GM12873 (cell line): ENCODE results near the gene USP44.

Experiments
- TF ChIP-seq, protein P1 (sequence below): IDR thresholded peaks from 2 replicates; pipeline ENCODE4 v1.5.1; 2012; ENCODE audit warnings: low read depth, mild to moderate bottlenecking, moderate library complexity, low read length, control low read depth; ENCODE audit not compliant: insufficient read depth; ENCODE audit errors: missing control alignments

Gene USP44

DNA sequence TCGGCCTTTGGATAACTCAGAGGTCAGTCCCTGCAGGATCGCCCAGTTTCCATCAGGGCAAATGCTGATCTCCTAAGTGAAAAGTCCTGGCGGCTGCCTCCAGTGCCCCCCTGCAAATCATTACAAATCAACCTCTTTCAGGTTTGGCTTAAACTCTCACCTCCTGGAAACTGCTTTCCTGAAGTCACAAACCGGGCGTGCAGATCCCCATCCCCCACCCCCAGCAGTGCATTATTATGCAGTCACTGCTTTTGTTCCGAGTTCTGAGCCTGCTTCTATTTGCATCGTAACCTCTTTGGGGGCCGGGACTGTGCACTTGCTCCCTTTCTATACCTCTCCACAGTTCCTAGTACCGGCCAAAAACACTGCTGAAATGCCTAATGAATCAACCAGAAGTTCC, at the start of gene USP44:
TSS of gene USP44 (minus strand) at position 172 of the 400 bp plus-strand sequence. CDS start 17,220 bp downstream, outside the sequence.
- TF ChIP-seq, protein P1, sequence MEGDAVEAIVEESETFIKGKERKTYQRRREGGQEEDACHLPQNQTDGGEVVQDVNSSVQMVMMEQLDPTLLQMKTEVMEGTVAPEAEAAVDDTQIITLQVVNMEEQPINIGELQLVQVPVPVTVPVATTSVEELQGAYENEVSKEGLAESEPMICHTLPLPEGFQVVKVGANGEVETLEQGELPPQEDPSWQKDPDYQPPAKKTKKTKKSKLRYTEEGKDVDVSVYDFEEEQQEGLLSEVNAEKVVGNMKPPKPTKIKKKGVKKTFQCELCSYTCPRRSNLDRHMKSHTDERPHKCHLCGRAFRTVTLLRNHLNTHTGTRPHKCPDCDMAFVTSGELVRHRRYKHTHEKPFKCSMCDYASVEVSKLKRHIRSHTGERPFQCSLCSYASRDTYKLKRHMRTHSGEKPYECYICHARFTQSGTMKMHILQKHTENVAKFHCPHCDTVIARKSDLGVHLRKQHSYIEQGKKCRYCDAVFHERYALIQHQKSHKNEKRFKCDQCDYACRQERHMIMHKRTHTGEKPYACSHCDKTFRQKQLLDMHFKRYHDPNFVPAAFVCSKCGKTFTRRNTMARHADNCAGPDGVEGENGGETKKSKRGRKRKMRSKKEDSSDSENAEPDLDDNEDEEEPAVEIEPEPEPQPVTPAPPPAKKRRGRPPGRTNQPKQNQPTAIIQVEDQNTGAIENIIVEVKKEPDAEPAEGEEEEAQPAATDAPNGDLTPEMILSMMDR, result no peak

DNA sequence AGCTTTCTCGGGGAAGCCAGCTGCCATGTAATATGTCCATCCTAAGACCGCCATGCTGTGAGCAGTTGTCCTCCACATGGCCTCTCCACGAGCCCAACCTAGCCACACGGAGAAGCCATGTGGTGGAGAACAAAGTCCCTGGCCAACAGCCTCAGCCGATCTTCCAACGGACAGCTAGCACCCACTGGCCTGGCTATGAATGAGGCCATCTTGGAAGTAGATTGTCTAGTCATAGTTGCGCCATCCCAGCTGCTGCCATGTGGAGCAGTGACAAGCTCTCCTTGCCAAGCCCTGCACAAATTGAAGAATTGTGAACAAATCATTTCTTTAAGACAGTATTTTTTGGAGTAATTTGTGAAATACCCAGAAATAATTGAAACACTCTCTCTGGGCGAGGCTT, 49.3 kb upstream of the USP44 start:
- TF ChIP-seq, protein P1, result no peak

DNA sequence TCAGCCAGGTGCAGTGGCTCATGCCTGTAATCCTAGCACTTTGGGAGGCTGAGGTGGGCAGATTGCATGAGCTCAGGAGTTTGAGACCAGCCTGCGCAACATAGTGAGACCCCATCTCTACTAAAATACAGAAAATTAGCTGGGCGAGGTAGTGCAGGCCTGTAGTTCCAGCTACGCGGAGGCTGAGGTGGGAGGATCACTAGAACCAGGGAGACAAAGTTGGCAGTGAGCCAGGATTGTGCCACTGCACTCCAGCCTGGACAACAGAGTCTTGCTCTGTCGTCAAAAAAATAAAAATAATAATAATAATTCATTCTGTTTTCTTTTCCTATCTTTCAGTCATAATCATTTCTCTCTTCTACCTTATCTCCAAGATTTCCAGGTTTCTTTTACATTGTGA, 48.6 kb upstream of the USP44 start:
- TF ChIP-seq, protein P1, result no peak

DNA sequence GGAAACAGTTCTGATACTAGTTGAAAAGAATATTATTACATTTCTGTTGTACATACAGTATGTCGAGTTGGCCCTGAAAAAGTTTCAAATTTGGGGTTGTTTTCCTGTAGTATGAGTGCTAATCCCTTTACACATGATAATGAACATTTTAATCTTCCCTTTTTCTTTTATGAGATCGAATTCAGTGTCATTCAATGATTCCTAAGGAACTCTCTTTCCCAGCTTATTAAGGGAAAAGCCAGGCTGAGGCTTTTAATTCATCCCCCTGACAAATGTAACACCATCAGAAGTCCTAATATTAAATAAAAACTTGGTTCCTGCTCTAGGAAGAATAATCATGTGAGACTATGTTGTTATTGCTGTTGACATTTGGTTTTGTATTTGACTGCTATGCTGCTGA, 42.9 kb upstream of the USP44 start:
- TF ChIP-seq, protein P1, result no peak

DNA sequence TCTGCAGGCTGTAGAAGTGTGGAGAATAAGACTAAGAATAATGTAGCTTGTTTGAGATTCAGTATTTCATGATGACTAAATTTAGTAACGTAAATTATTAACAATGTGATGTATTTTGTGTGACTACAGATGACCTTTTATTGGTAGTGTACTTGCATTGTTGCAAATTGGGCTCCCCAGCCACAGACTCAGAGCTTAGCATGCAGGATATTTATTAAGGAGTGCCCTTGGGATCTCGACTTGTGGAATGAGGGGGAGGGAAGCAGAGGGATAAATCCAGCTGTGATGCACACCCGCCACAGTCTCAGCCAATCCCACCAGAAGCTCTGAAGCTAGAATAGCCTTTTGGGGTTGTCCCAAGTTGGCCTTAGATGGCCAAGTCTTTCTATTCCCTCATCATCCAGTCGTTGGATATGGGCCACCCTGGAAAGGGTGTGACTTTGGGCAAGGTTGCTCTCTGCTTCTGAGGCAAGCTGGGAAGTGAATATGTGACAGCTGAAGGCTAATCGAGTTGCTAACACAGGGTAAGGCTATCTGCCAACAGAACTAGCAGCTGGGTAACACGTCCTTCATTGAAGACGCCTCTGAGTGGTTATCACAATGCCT, 42.1 kb upstream of the USP44 start:
- TF ChIP-seq, protein P1, result no peak

DNA sequence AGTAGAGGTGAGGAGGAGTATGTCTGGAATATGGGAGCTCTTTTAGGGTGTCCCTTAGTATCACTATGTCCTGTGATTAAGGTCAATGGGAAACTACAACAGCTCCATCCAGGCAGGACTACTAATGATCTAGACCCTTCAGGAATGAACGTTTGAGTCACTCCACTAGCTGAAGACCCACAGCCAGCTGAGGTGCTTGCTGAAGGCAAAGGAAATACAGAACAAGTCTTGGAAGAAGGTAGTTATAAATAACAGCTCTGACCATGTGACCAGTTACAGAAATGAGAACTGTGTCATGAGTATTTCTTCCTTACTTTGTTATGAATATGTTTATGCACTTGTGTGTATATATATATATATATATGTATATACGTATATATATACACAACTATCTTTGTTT, 40.5 kb upstream of the USP44 start:
- TF ChIP-seq, protein P1, result no peak

DNA sequence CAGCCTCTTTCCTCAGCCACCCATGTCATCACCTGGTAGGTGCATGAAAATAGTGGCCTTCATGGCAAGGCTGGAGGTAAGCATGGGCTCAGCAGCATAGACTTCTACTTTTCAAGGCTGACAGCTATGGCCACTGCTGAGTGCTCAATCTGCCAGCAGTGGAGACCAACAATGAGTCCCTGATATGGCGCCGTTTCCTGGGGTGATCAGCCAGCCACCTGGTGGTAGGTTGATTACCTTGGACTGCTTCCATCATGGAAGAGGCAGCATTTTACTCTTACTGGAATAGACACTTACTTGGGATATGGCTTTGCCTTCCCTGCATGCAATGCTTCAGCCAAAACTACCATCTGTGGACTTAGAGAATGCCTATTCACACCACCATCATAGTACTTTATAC, 39.5 kb upstream of the USP44 start:
- TF ChIP-seq, protein P1, result no peak
